Gastroesophageal sphincter (tissue), 4 donors: ENCODE measurements around the gene FAM171A1. TPM values are rescaled to one million over a fixed set of nuclear protein-coding genes. Genes with fewer than 3 reads are reported as not detected.

Experiments
- ATAC-seq: fragments of 150-250 bp; one replicate; pipeline ENCODE4 v1.9.1; 2016; ENCODE audit warnings: mild to moderate bottlenecking, moderate library complexity
- H3K27ac ChIP-seq, 4 donors: fragments of 200-600 bp; sonication (generic) in 3 of 4; 1 replicate in 3 of 4; 2 replicates in 1 of 4; pipeline ENCODE4 v1.5.1; 2016 to 2019
- H3K27me3 ChIP-seq: fragments of 200-600 bp; sonication (generic); one replicate; pipeline ENCODE4 v1.5.1; 2019
- H3K36me3 ChIP-seq, 2 donors: fragments of 200-600 bp; sonication (generic); one replicate each; pipeline ENCODE4 v1.5.1; 2019; ENCODE audit warnings: control low read depth in 1 of 2
- H3K4me1 ChIP-seq, 3 donors: fragments of 200-600 bp; sonication (generic); 1 replicate in 2 of 3; 2 replicates in 1 of 3; pipeline ENCODE4 v1.5.1; 2016 to 2019; ENCODE audit warnings: control low read depth in 2 of 3
- H3K4me3 ChIP-seq, 2 donors: fragments of 200-600 bp; sonication (generic); one replicate each; pipeline ENCODE4 v1.5.1; 2019; ENCODE audit warnings: mild to moderate bottlenecking in 1 of 2, moderate library complexity in 1 of 2
- H3K9me3 ChIP-seq, 3 donors: fragments of 200-600 bp; sonication (generic); one replicate each; pipeline ENCODE4 v1.5.1; 2017 to 2019; ENCODE audit warnings: control low read depth in 2 of 3
- EP300 ChIP-seq: sonication (generic); formaldehyde crosslinking; IDR thresholded peaks from one replicate; pipeline ENCODE4 v1.6.1; 2017; ENCODE audit warnings: antibody characterized with exemption, mild to moderate bottlenecking
- POLR2A ChIP-seq, 2 donors: fragments of 450-650 bp; IDR thresholded peaks; one replicate each; pipeline ENCODE4 v1.6.1; 2017; ENCODE audit warnings: antibody characterized with exemption in 2 of 2, mild to moderate bottlenecking in 2 of 2, moderate library complexity in 1 of 2
- POLR2AphosphoS5 ChIP-seq: sonication (generic); formaldehyde crosslinking; IDR thresholded peaks from one replicate; pipeline ENCODE4 v1.6.1; 2017; ENCODE audit warnings: antibody characterized with exemption
- WGBS, 2 donors: methylation state at CpG; one replicate each; pipeline ENCODE4 v1.1.5; 2018; ENCODE audit warnings: low coverage in 1 of 2; 5-methylcytosine and 5-hydroxymethylcytosine counted together
- total RNA-seq, 4 donors: library from RNA; depleted of rRNA; stranded (reverse); fragments of >200 nt; gene quantifications; one replicate each; pipeline ENCODE4 v1.1.0, GENCODE V29; 2016
- TF ChIP-seq, protein P1 (sequence below), 4 experiments: fragments of 200-600 bp in 2 of 4; fragments of 450-650 bp in 2 of 4; sonication (generic) in 1 of 4; IDR thresholded peaks; one replicate each; pipeline ENCODE4 v1.5.1; 2017 to 2019; ENCODE audit warnings: antibody characterized with exemption in 4 of 4, mild to moderate bottlenecking in 2 of 4, moderate library complexity in 2 of 4

Gene FAM171A1
- total RNA-seq, 4 donors from 2014 or later = 5.0 to 15.5 (median 13.6) TPM

GRCh38 chr10:15374566-15374965, 3.5 kb upstream of the FAM171A1 start:
- no peak for ATAC-seq
- H3K4me3 ChIP-seq = no peak overlapping the region
- H3K27me3 ChIP-seq = no peaks in the 10 kb centered on the region
- 10 to 19% methylated on average over 1 of the region's 1 CpG for WGBS, 2 donors
- TF ChIP-seq POLR2AphosphoS5 (no peak), EP300 (no peak), POLR2A (IDR thresholded peaks at IDR 0.05) (no peak)
- TF ChIP-seq, protein P1, sequence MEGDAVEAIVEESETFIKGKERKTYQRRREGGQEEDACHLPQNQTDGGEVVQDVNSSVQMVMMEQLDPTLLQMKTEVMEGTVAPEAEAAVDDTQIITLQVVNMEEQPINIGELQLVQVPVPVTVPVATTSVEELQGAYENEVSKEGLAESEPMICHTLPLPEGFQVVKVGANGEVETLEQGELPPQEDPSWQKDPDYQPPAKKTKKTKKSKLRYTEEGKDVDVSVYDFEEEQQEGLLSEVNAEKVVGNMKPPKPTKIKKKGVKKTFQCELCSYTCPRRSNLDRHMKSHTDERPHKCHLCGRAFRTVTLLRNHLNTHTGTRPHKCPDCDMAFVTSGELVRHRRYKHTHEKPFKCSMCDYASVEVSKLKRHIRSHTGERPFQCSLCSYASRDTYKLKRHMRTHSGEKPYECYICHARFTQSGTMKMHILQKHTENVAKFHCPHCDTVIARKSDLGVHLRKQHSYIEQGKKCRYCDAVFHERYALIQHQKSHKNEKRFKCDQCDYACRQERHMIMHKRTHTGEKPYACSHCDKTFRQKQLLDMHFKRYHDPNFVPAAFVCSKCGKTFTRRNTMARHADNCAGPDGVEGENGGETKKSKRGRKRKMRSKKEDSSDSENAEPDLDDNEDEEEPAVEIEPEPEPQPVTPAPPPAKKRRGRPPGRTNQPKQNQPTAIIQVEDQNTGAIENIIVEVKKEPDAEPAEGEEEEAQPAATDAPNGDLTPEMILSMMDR (IDR thresholded peaks at IDR 0.05) = no peak
- no peaks in the 10 kb centered on the region for H3K36me3 ChIP-seq
- peaks cover 0 to 33% (median 0%) of the 10 kb centered on the region in 3 donors for H3K4me1 ChIP-seq
- no peaks in the 10 kb centered on the region for H3K9me3 ChIP-seq
- H3K27ac ChIP-seq = peak overlapping the region in 1 of 4 donors; percentile 45

- Histone ChIP-seq H3K9me3 (no peaks in the 10 kb centered on the region), H3K4me1 (peaks cover 0 to 37% (median 0%) of the 10 kb centered on the region in 3 donors), H3K36me3 (no peaks in the 10 kb centered on the region), H3K27ac (peak overlapping the region in 1 of 4 donors; percentile 45), H3K4me3 (no peak overlapping the region), H3K27me3 (no peaks in the 10 kb centered on the region)
- TF ChIP-seq, protein P1 (IDR thresholded peaks at IDR 0.05) = no peak
- TF ChIP-seq POLR2A (IDR thresholded peaks at IDR 0.05) = no peak
- TF ChIP-seq EP300 = no peak
- no peak for TF ChIP-seq POLR2AphosphoS5
- no peak for ATAC-seq
- WGBS, 2 donors = 23 to 40% methylated on average over 3 of the region's 3 CpGs
Measured at GRCh38 chr10:15374156-15374555, 3.1 kb upstream of the FAM171A1 start.

GRCh38 chr10:15373199-15373598, 2.1 kb upstream of the FAM171A1 start:
- WGBS, 2 donors = 87 to 100% methylated on average over 2 of the region's 2 CpGs
- ATAC-seq = no peak
- H3K9me3 ChIP-seq = no peaks in the 10 kb centered on the region
- no peak overlapping the region for H3K27ac ChIP-seq
- no peaks in the 10 kb centered on the region for H3K36me3 ChIP-seq
- no peak overlapping the region for H3K4me3 ChIP-seq
- H3K27me3 ChIP-seq = no peaks in the 10 kb centered on the region
- peaks cover 0 to 45% (median 0%) of the 10 kb centered on the region in 3 donors for H3K4me1 ChIP-seq
- no peak for TF ChIP-seq EP300
- no peak for TF ChIP-seq POLR2A (IDR thresholded peaks at IDR 0.05)
- TF ChIP-seq, protein P1 (IDR thresholded peaks at IDR 0.05) = no peak
- no peak for TF ChIP-seq POLR2AphosphoS5

DNA sequence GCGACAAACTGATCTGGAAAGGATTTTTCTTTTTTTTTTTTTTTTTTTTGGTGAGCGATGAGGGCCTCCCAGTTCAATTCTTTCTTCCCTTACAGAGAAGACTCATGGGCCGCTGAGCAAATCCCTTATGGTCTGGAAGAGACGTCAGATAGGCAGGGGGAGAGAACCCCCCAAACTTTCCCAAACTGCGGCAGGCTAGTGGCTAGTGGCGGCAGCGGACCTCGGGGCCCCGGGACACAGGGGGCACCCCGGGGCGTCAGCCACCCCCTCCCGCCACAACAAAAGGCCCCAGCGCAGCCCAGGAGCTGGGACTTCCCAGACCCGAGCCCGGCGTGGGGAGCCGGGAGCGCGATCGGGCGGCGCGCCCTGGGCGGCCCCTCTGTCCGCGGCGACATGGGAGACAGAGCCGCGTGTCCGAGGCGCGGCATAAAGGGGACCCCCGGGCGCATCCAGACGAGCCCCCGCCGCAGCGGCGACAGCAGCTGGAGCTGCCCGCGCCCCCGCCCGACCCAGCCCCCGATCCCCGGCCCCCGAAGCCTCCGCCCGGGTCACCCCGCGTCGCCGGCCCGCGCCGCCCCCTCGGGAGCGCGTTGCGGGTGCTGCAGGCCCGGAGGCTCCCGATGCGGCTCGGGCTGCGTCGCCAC, 755 bp downstream of the FAM171A1 start:
- WGBS, 2 donors = 0 to 3% methylated on average over 2 of the region's 65 CpGs
- Histone ChIP-seq H3K4me1 (peaks cover 0 to 45% (median 0%) of the 10 kb centered on the region in 3 donors), H3K4me3 (peak overlapping the region; percentile 89 to 95), H3K36me3 (no peaks in the 10 kb centered on the region), H3K9me3 (no peaks in the 10 kb centered on the region), H3K27ac (peak overlapping the region in 3 of 4 donors; percentile 76 to 85 (median 79)), H3K27me3 (no peaks in the 10 kb centered on the region)
- TF ChIP-seq, protein P1 (IDR thresholded peaks at IDR 0.05) = no peak
- no peak for TF ChIP-seq POLR2AphosphoS5
- no peak for TF ChIP-seq POLR2A (IDR thresholded peaks at IDR 0.05)
- TF ChIP-seq EP300 = no peak
- peak; percentile 57 for ATAC-seq
